Ectodermal cell (in vitro differentiated cells): ENCODE measurements around the gene AP5S1.
"Not testable (repeated sequence)": the region's sequence is repeated elsewhere in the genome, so short reads cannot be mapped to it uniquely, and the experiment has no call there.

Source experiments
- H3K27ac ChIP-seq: 2 replicates; pipeline ENCODE4 v1.7.0; 2013; ENCODE audit warnings: mild to moderate bottlenecking, low read depth, low read length; ENCODE audit not compliant: insufficient read depth, poor library complexity, severe bottlenecking
- H3K27me3 ChIP-seq: 2 replicates; pipeline ENCODE4 v1.7.0; 2013; ENCODE audit warnings: mild to moderate bottlenecking, low read length; ENCODE audit not compliant: insufficient read depth, control insufficient read depth, poor library complexity, severe bottlenecking
- H3K36me3 ChIP-seq: one replicate; pipeline ENCODE4 v1.7.0; 2013; ENCODE audit warnings: low read length; ENCODE audit not compliant: control insufficient read depth, insufficient read depth
- H3K4me1 ChIP-seq: one replicate; pipeline ENCODE4 v1.7.0; 2013; ENCODE audit warnings: low read length; ENCODE audit not compliant: control insufficient read depth, insufficient read depth
- H3K4me3 ChIP-seq: 2 replicates; pipeline ENCODE4 v1.7.0; 2013; ENCODE audit warnings: low read depth, low read length, control low read depth; ENCODE audit not compliant: insufficient read depth
- H3K9me3 ChIP-seq: 2 replicates; pipeline ENCODE4 v1.7.0; 2013; ENCODE audit warnings: mild to moderate bottlenecking, low read length, moderate library complexity; ENCODE audit not compliant: control insufficient read depth
- WGBS, 2 experiments: methylation state at CpG; one replicate each; pipeline ENCODE4 v1.1.7; 2013; ENCODE audit warnings: missing lambda C conversion rate in 2 of 2; 5-methylcytosine and 5-hydroxymethylcytosine counted together

AP5S1 gene

GRCh38 chr20:3843990-3844619 lies 23.8 kb downstream of the AP5S1 start:
- not testable (repeated sequence) for H3K27ac ChIP-seq, H3K9me3 ChIP-seq, H3K4me3 ChIP-seq, H3K36me3 ChIP-seq, H3K27me3 ChIP-seq, H3K4me1 ChIP-seq
- 92 to 93% methylated on average over 9 of the region's 9 CpGs for WGBS, 2 experiments

- H3K4me1 ChIP-seq: peaks cover 4% of the 10 kb centered on the region
- no peaks in the 10 kb centered on the region for H3K27me3 ChIP-seq
- H3K27ac ChIP-seq: no peak overlapping the region
- H3K4me3 ChIP-seq: peak overlapping the region; percentile 72
- H3K9me3 ChIP-seq: no peaks in the 10 kb centered on the region
- 1 to 2% methylated on average over 22 of the region's 22 CpGs for WGBS, 2 experiments
- H3K36me3 ChIP-seq: no peaks in the 10 kb centered on the region
These were observed 26.0 kb downstream of the AP5S1 start for GRCh38 chr20:3846378-3846739.

DNA sequence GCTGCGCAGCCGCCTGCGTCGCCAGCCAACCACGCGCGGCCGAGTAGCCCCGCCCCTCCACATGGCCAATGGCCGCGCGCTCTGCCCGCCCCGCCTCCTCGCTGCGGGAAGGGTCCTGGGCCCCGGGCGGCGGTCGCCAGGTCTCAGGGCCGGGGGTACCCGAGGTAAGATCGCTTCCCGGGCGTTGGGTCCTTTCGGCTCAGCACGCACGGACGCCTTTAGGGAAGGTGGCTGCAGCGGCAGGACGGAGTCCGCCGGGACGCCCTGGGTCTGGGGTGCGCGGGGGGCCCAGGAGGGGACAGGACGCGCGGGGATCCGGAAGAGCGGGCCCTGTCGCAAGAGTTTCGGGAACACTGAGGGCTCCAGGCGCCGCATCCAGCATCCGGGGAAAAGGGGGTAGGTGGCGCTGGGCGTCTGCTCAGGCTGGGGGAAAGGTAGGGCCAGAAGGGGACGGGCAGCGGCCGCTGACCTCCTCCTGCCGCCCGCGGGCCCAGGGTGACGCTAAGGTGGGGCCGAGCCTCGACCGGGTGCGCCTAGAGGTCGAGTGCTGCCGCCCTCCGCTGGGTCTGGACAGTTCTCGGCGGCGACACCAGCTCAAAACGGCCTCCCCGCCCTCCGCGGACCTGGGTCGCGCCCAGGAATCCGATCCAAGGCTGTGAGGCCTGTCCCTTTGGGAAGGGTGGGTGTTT lies 26.5 kb downstream of the AP5S1 start, which contains the start of gene MAVS:
Gene MAVS, plus strand, starts transcription at position 95 of the 689 bp plus-strand sequence. CDS start 7,791 bp downstream, outside the sequence.
- WGBS, 2 experiments: 1% methylated on average over 72 of the region's 72 CpGs
- Histone ChIP-seq H3K36me3 (no peaks in the 10 kb centered on the region), H3K4me3 (peak within 1 kb of the TSS; percentile 72), H3K4me1 (peaks cover 4% of the 10 kb centered on the region), H3K9me3 (no peaks in the 10 kb centered on the region), H3K27ac (no peak within 1 kb of the TSS), H3K27me3 (no peaks in the 10 kb centered on the region)

DNA sequence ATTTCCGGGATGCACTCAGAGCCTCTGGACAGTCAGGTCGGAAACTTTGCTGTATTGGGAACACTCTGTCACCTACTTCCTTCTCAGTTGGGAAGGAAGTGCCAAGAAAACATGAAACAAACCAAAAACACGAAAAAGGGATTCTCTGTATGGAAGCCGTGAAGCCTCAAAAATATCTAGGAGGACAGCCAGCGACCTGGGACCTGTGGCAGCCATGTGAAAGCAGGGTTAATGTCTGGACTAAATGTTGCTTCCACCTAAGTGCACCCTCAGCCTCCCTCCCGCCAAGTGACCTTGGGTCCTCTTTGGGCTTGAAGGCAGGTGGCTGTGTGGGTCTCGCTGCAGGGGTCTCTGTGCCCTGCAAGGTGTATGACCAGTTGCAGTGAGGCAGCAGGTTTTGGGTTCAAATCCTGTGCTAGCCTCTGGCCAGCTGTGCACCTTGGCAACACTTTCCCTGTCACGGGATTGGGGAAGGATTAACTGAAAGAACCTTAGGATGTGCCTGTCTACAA lies 27.1 kb downstream of the AP5S1 start:
- Histone ChIP-seq H3K36me3 (no peaks in the 10 kb centered on the region), H3K27ac (no peak overlapping the region), H3K4me1 (peaks cover 4% of the 10 kb centered on the region), H3K9me3 (no peaks in the 10 kb centered on the region), H3K27me3 (no peaks in the 10 kb centered on the region), H3K4me3 (peak overlapping the region; percentile 72)
- WGBS, 2 experiments: 50 to 52% methylated on average over 8 of the region's 8 CpGs

DNA sequence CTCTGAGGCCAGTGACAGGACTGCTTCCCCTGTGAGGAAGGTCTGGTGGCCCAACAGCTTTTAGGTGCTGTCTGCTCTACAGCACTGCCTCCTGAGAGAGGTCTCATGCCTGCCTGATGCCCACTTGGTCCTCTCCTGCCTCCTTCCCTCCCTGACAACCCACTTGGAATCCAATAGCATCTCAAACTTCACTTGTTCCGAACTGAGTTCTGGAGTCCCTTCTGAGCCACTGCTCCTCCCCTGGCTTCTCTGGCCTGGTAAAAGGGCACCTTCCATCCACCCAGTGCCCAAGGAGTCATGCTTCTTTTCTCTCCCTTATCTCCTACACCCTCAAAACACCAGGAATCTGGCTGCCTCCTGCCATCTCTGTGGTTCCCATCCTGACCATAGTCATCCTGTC lies 28.2 kb downstream of the AP5S1 start:
- Histone ChIP-seq H3K27me3 (no peaks in the 10 kb centered on the region), H3K4me3 (no peak overlapping the region), H3K36me3 (no peaks in the 10 kb centered on the region), H3K4me1 (peaks cover 4% of the 10 kb centered on the region), H3K27ac (no peak overlapping the region), H3K9me3 (no peaks in the 10 kb centered on the region)
- WGBS, 2 experiments: 89 to 93% methylated on average over 1 of the region's 1 CpG

DNA sequence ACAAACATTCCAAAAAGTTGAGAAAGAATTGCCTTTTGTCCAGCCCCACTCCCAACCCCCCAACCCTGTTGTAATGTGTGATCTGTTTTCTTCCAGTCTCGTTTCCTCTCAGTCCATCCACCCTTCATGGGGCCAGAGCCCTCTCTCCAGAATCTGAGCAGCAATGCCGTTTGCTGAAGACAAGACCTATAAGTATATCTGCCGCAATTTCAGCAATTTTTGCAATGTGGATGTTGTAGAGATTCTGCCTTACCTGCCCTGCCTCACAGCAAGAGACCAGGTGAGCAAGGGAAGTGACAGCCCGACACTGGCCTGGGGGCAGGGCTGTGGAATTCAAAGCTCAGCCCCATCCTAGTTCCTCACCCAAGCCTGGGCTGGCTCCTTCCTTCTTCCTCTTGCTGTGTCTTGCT lies 34.1 kb downstream of the AP5S1 start:
- Histone ChIP-seq H3K9me3 (no peaks in the 10 kb centered on the region), H3K36me3 (no peaks in the 10 kb centered on the region), H3K4me3 (no peak overlapping the region), H3K27ac (no peak overlapping the region), H3K4me1 (no peaks in the 10 kb centered on the region), H3K27me3 (no peaks in the 10 kb centered on the region)
- 90 to 94% methylated on average over 4 of the region's 4 CpGs for WGBS, 2 experiments

- H3K27ac ChIP-seq: no peak overlapping the region
- H3K27me3 ChIP-seq: no peaks in the 10 kb centered on the region
- H3K36me3 ChIP-seq: peaks cover 13% of the 10 kb centered on the region
- no peaks in the 10 kb centered on the region for H3K9me3 ChIP-seq
- 90 to 93% methylated on average over 14 of the region's 14 CpGs for WGBS, 2 experiments
- no peaks in the 10 kb centered on the region for H3K4me1 ChIP-seq
- H3K4me3 ChIP-seq: no peak overlapping the region
These were observed 37.1 kb downstream of the AP5S1 start for GRCh38 chr20:3857405-3857804.

GRCh38 chr20:3858689-3859088 lies 38.3 kb downstream of the AP5S1 start:
- Histone ChIP-seq H3K4me1 (no peaks in the 10 kb centered on the region), H3K9me3 (no peaks in the 10 kb centered on the region), H3K36me3 (peaks cover 21% of the 10 kb centered on the region), H3K27ac (no peak overlapping the region), H3K4me3 (no peak overlapping the region), H3K27me3 (no peaks in the 10 kb centered on the region)
- 96 to 97% methylated on average over 6 of the region's 6 CpGs for WGBS, 2 experiments

DNA sequence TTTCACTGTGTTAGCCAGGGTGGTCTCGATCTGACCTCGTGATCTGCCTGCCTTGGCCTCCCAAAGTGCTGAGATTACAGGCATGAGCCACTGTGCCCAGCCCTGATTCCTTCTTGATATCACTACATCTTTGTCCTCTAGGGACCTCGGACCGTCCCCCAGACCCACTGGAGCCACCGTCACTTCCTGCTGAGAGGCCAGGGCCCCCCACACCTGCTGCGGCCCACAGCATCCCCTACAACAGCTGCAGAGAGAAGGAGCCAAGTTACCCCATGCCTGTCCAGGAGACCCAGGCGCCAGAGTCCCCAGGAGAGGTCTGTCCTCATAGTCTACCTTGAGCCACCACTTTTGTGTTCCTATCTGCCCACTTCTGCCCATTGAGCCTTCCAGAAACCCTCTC lies 40.8 kb downstream of the AP5S1 start:
- no peaks in the 10 kb centered on the region for H3K9me3 ChIP-seq
- H3K27me3 ChIP-seq: no peaks in the 10 kb centered on the region
- WGBS, 2 experiments: 94% methylated on average over 7 of the region's 7 CpGs
- H3K36me3 ChIP-seq: peaks cover 32% of the 10 kb centered on the region
- no peaks in the 10 kb centered on the region for H3K4me1 ChIP-seq
- H3K4me3 ChIP-seq: no peak overlapping the region
- no peak overlapping the region for H3K27ac ChIP-seq

- Histone ChIP-seq H3K4me3 (no peak overlapping the region), H3K4me1 (no peaks in the 10 kb centered on the region), H3K27me3 (no peaks in the 10 kb centered on the region), H3K27ac (no peak overlapping the region), H3K9me3 (no peaks in the 10 kb centered on the region), H3K36me3 (peaks cover 32% of the 10 kb centered on the region)
- WGBS, 2 experiments: 96 to 97% methylated on average over 1 of the region's 1 CpG
These were observed 42.0 kb downstream of the AP5S1 start for GRCh38 chr20:3862333-3862732.
